Stimulated activated CD8-positive, alpha-beta memory T cell treated with anti-CD3 and anti-CD28 coated beads, Interleukin-7, amount 100 ng/mL, for 48 hours (primary cell): ENCODE results near the gene PCDHGA7.
"Not testable (repeated sequence)": the region's sequence is repeated elsewhere in the genome, so short reads cannot be mapped to it uniquely, and the experiment has no call there.

ENCODE experiments used
- DNase-seq, 2 donors: peaks; one replicate each; pipeline ENCODE4 v3.0.0-alpha.2; 2020; ENCODE audit warnings: low read depth in 1 of 2; ENCODE audit errors: extremely low read depth in 1 of 2

Gene PCDHGA7

GRCh38 chr5:141382469-141383294 is at the start of gene PCDHGA7:
Gene PCDHGA7, plus strand, starts transcription at chr5:141382742. Its CDS starts 158 bp downstream, at chr5:141382900.
- DNase-seq = no peak

- no peak for DNase-seq
Observed at GRCh38 chr5:141338538-141339306, 43.8 kb upstream of the PCDHGA7 start, which contains the start of gene PCDHGA2. Gene PCDHGA2, plus strand, starts transcription at chr5:141338760.

- DNase-seq = not testable (repeated sequence)
Observed at GRCh38 chr5:141340781-141341354, 41.7 kb upstream of the PCDHGA7 start.

- no peak for DNase-seq
Observed at GRCh38 chr5:141342773-141343172, 39.8 kb upstream of the PCDHGA7 start.

GRCh38 chr5:141343242-141343952 is 39.1 kb upstream of the PCDHGA7 start, which contains the start of gene PCDHGA3:
Gene PCDHGA3, plus strand, starts transcription at chr5:141343829. Its CDS starts 205 bp downstream, at chr5:141344034.
- DNase-seq = no peak

GRCh38 chr5:141343953-141344463 is 38.5 kb upstream of the PCDHGA7 start:
- no peak for DNase-seq

- DNase-seq = no peak
Observed at GRCh38 chr5:141345327-141345726, 37.2 kb upstream of the PCDHGA7 start.

GRCh38 chr5:141346017-141346416 is 36.5 kb upstream of the PCDHGA7 start:
- DNase-seq = not testable (repeated sequence)

- DNase-seq = no peak
Observed at GRCh38 chr5:141349917-141350619, 32.5 kb upstream of the PCDHGA7 start, which contains the start of gene PCDHGB1. Gene PCDHGB1, plus strand, starts transcription at chr5:141350099. Its CDS starts 162 bp downstream, at chr5:141350261.

- no peak for DNase-seq
Observed at GRCh38 chr5:141351591-141351990, 31.0 kb upstream of the PCDHGA7 start.

- DNase-seq = no peak
Observed at GRCh38 chr5:141354900-141355469, 27.6 kb upstream of the PCDHGA7 start, which contains the start of gene PCDHGA4. Gene PCDHGA4, plus strand, starts transcription at chr5:141355021. Its CDS starts 87 bp downstream, at chr5:141355108.

- no peak for DNase-seq
Observed at GRCh38 chr5:141355641-141356040, 26.9 kb upstream of the PCDHGA7 start.

- no peak for DNase-seq
Observed at GRCh38 chr5:141356133-141356532, 26.4 kb upstream of the PCDHGA7 start.

GRCh38 chr5:141356950-141357349 is 25.6 kb upstream of the PCDHGA7 start:
- no peak for DNase-seq

GRCh38 chr5:141359790-141360426 is 22.6 kb upstream of the PCDHGA7 start, which contains the start of gene PCDHGB2:
Gene PCDHGB2, plus strand, starts transcription at chr5:141359994. Its CDS starts 142 bp downstream, at chr5:141360136.
- DNase-seq = no peak

GRCh38 chr5:141360685-141361084 is 21.9 kb upstream of the PCDHGA7 start:
- DNase-seq = no peak

- no peak for DNase-seq
Observed at GRCh38 chr5:141362719-141363118, 19.8 kb upstream of the PCDHGA7 start.

GRCh38 chr5:141363952-141364660 is 18.4 kb upstream of the PCDHGA7 start, which contains the start of gene PCDHGA5:
Gene PCDHGA5, plus strand, starts transcription at chr5:141364162. Its CDS starts 169 bp downstream, at chr5:141364331.
- DNase-seq = no peak
